Measurements from ENCODE around the gene ZNF460. TPM values are rescaled to one million over a fixed set of nuclear protein-coding genes. Genes with fewer than 3 reads are reported as not detected.
A peak's percentile ranks its signal among the peaks of the same experiment; 100 is the strongest.

Gene ZNF460
- total RNA-seq = 56.5 TPM

GRCh38 chr19:57280165-57280961, at the start of gene ZNF460:
TSS of gene ZNF460 (plus strand) at chr19:57280485. CDS start at chr19:57280807, 322 bp downstream.
- TF ChIP-seq CTCF (IDR thresholded peaks at IDR 0.05) = peak in 1 of 3 experiments; percentile 2
- Histone ChIP-seq H3K4me1 (peaks cover 11 to 12% of the 10 kb centered on the region in 2 donors), H3K9me3 (peaks cover 0 to 25% of the 10 kb centered on the region in 2 donors), H3K27me3 (no peaks in the 10 kb centered on the region), H3K36me3 (peaks cover 25 to 27% of the 10 kb centered on the region in 2 donors), H3K27ac (peak within 1 kb of the TSS; percentile 99 to 100), H3K4me3 (peak within 1 kb of the TSS; percentile 93 to 98)
- DNase-seq (ENCODE audit: low spot score in 2 of 2) = peak; percentile 88 to 98
- intact Hi-C loops (cut with DNase I) = loop anchor here (1.0 to 10.0 kb wide), 8 partner anchors 40 to 888 kb away; partner anchors contain the start of genes TRAPPC2B, ZNF304, ZNF543 and ZNF547

GRCh38 chr19:57231686-57232085, 48.6 kb upstream of the ZNF460 start:
- H3K4me1 ChIP-seq = no peaks in the 10 kb centered on the region
- intact Hi-C loops (cut with DNase I) = no loop called here

GRCh38 chr19:57233207-57233606, 47.1 kb upstream of the ZNF460 start:
- TF ChIP-seq CTCF (IDR thresholded peaks at IDR 0.05) = no peak
- Histone ChIP-seq H3K36me3 (peaks cover 0 to 6% of the 10 kb centered on the region in 2 donors), H3K27me3 (no peaks in the 10 kb centered on the region), H3K4me3 (no peak overlapping the region), H3K4me1 (no peaks in the 10 kb centered on the region), H3K27ac (no peak overlapping the region), H3K9me3 (peaks cover 0 to 7% of the 10 kb centered on the region in 2 donors)
- no peak for DNase-seq (ENCODE audit: low spot score in 2 of 2)
- intact Hi-C loops (cut with DNase I) = no loop called here

More at GRCh38 chr19:57231686-57232085, 48.6 kb upstream of the ZNF460 start:
- Histone ChIP-seq H3K27ac (no peak overlapping the region), H3K4me3 (no peak overlapping the region), H3K36me3 (peaks cover 0 to 6% of the 10 kb centered on the region in 2 donors), H3K27me3 (no peaks in the 10 kb centered on the region), H3K9me3 (peaks cover 0 to 11% of the 10 kb centered on the region in 2 donors)
- DNase-seq (ENCODE audit: low spot score in 2 of 2) = no peak
- TF ChIP-seq CTCF (IDR thresholded peaks at IDR 0.05) = no peak

GRCh38 chr19:57239982-57240310, 40.3 kb upstream of the ZNF460 start:
- intact Hi-C loops (cut with DNase I) = loop anchor here (1.0 to 5.0 kb wide), 6 partner anchors 40 to 1098 kb away; partner anchors contain the start of genes TRAPPC2B, ZNF264, ZNF444 and ZNF460
- H3K4me1 ChIP-seq = peaks cover 0 to 8% of the 10 kb centered on the region in 2 donors

More at GRCh38 chr19:57239982-57240310, 40.3 kb upstream of the ZNF460 start:
- H3K36me3 ChIP-seq = peaks cover 12 to 27% of the 10 kb centered on the region in 2 donors
- H3K9me3 ChIP-seq = peaks cover 0 to 6% of the 10 kb centered on the region in 2 donors
- H3K27me3 ChIP-seq = no peaks in the 10 kb centered on the region
- H3K27ac ChIP-seq = peak overlapping the region; percentile 87 to 97
- no peak for TF ChIP-seq CTCF (IDR thresholded peaks at IDR 0.05)
- H3K4me3 ChIP-seq = peak overlapping the region; percentile 84 to 91
- no peak for DNase-seq (ENCODE audit: low spot score in 2 of 2)
